GM18870 (cell line): ENCODE results near the gene BBS7.

Experiments
- ATAC-seq: cut with Tn5 transposase; IDR thresholded peaks from one replicate; pipeline ENCODE4 v1.9.1; 2021; ENCODE audit warnings: moderate library complexity; ENCODE audit not compliant: unreplicated experiment

The BBS7 gene

DNA sequence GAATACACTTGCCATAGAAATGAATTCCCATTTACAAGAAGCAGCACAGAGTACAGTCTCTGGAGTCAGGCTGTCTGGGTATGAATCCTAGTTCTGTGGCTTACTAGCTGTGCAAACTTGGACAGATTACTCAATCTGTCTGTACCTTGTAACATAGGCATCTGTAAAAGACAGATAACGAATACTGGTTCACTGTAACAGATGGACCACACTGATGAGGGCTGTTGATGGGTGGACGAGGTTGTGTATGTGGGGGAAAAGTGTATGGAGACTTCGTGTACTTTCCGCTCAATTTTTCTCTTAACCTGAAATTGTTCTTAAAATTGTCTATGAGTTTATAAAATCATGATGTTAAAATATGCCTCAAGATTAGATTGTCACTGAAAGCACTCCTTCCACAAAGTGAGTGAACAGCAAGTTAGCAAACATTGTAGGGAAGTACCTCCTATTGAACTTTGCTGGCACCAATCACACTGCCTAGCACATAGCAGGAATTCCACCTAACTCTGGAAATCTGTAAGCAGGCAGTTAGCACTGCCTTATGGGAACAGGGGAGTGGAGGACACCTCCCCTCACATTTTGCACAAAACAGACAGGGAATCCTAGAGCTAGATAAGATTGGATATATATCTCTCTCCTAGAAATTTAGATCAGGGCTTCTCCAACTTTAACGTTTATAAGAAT is 75.6 kb downstream of the BBS7 start:
- ATAC-seq = no peak

DNA sequence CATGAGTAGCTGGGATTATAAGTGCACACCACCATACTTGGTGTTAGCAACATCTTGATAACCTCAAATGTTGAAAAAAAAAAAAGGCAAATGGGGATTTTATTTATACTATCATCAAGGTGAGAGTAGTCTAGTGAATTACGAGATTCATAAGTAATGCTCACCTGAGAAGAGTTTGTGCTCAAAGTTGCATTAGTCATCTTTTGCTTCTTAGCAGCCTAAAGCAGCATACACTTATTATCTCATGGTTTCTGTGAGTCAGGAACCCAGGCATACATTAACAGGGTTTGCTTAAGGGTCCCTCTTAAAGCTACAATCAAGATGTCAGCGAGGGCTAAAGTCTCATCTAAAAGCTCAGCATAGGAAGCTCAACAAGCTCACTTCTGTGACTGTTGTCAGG is 77.3 kb downstream of the BBS7 start:
- ATAC-seq = no peak

DNA sequence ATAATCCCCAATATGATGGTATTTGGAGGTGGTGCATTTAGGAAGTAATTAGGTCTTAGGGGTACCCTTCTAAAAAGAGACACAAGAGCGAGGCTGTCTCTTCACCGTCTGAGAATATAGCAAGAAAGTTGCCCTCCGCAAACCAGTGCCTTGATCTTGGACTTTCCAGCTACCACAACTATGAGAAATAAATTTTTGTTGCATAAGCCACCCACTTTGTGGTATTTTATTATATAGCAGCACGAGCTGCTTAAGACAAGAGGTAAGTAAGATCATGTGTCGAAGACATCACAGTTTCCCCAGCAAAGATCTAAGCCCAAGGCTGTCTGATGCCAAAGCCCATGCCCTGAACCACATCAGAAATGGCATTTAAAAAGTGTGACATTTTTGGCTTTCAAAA is 78.8 kb downstream of the BBS7 start:
- ATAC-seq = no peak

GRCh38 chr4:121790976-121791375 is 79.3 kb downstream of the BBS7 start:
- ATAC-seq = no peak

DNA sequence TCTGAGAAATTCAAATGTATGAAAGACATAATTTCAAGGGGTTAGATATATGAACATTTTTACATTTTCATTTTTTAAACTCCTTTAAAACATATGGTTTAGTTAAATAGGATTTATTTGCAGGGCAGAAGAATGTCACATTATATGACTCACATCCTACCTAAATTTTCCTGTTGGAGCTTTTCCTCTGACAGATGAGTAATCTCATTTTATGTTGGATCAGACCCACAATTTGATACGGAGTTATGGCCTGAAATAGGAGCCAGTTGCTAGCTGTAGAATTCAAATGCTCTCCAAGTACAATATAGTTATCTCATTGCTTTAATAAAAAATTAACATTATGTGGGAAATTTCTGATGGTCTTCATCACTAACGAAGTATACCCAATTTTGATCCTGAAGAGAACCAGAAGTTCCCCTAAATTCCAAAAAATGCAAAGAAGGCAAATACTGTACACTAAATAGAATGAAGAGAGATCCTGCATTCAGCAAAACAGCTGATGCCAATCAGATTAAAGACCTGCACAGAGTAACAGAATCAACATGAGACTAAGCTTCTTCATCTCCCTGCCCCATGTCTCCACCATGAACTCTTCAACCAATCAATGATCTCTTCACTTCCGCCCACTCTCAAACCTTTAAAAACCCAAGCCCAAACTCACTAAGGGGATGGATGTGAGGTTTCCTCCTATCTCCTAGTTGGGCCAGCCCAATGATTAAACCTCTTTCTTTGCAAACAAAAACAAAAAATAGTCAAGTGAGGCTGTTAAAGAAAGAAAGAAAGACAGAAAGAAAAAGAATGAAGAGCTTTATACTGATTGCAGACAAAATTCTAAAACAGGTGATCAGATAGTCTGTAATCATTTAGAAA is 80.1 kb downstream of the BBS7 start:
- no peak for ATAC-seq

- ATAC-seq = no peak
These were observed 80.8 kb downstream of the BBS7 start for GRCh38 chr4:121789455-121789854.

DNA sequence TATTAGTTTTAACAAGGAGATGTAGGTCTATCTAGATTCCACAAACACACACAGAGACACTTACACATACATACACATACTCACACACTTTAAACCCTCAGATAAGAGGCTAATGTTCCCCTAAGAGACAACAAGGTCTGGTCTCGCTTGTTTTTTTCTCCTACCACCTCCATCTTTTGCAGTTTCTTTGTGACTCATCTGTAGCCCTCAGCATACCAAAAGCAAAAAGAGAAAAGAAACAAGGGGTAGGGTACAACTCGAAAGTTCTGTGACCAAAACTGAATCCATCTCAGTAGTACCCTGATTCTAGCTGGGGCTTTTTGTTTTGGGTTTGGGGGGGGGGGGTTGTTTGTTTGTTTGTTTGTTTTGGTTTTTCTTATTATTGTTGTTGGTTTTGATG is 81.4 kb downstream of the BBS7 start:
- ATAC-seq = peak; percentile 94

DNA sequence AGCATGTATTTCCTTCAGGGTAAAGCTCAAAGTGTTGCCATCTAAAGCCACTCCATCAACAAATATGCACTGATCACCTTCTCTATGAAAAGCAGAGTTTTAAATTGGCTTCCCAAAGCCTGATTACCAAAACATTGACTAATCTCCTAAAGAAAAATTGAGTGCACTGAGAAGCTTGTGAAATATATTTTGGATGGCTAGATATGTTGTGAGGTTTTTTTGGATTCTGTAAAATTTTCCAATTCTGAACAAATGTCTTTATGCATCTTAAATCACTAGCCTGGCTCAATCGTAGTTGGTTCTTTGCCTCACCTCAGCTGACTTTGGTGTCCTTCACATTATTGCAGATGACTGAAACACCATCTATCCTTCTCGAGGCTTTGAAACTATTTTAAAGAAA is 84.1 kb downstream of the BBS7 start:
- ATAC-seq = no peak

DNA sequence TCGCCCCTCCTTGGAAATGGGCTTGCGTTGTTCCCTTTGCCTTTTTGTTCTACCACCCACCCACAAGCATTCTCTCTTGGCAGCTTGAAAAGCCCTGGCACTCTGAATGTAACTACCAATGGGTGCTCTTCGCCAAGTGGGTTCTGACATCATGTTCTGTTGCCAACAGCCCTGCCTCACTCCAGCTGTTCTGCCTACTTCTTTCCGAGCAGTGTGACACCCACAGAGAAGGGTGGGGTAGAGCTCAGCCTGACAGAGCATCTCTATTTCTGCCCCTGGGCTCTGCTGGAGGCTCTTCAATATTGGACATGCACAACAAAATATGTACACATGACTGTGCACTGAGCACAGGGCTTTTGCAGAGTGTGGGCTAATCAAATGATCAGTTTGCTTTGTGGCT is 84.8 kb downstream of the BBS7 start:
- ATAC-seq = no peak

- ATAC-seq = no peak
These were observed 85.3 kb downstream of the BBS7 start for GRCh38 chr4:121784975-121785374.

DNA sequence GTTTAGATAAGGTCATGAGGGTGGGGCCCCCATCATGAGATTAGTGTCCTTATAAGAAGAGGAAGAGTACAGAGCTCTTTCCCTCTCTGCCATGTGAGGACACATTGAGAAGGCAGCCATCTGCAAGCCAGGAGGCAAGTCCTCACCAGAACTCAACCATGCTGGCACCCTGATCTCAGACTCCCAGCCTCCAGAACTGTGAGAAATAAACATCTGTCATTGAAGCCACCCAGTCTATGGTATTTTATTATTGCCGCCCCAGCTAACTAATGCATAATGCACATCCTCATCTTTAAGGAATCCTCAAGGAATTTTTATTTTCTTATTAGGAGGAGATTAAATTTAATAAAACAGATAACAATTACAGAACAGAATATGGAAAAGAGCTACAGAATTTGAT is 85.9 kb downstream of the BBS7 start:
- no peak for ATAC-seq

DNA sequence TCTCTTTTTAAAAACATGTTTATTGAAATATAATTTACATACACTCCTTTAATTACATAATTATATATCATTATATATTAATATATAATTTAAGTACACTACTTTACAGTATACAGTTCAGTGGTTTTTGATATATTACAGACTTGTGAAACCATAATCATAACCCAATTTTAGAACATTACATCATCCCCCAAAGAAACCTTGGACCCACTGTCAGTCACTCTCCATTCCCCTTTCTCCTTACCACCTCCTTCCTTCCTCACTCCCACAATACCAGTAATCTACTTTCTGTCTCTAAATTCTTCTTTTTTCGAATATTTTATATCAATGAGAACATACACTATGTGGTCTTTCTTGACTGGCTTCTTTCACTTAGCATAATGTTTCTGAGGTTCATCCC is 87.1 kb downstream of the BBS7 start:
- ATAC-seq = no peak

DNA sequence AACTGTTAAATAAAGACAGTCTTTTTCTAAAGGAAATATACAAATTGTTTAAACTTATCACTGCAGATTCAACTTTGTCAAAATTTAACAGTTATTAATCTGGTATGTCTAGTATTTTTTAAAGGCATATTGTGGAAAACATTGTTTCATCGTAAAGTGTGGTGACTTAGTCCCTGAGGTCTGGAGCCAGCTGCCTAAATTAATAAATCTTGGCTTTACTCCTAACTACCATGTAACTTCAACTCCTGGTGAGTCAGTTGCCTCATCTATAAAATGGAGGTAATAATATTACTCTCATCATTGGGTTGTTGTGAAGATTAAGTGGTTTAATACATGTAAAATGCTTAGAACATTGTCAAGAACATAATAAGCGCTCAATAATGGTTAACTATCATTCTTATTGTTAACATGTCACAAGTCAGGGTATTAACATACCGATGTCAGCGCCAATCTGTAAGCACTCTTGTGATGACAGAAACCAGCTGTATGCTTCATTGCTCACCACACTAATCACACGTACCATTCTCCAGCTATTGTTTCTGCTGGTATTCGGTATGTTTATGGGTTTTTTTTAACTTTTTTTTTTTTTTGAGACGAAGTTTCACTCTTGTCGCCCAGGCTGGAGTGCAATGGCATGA is 91.2 kb downstream of the BBS7 start:
- ATAC-seq = no peak

- ATAC-seq = peak; percentile 76
These were observed 92.6 kb downstream of the BBS7 start for GRCh38 chr4:121777625-121778024.

DNA sequence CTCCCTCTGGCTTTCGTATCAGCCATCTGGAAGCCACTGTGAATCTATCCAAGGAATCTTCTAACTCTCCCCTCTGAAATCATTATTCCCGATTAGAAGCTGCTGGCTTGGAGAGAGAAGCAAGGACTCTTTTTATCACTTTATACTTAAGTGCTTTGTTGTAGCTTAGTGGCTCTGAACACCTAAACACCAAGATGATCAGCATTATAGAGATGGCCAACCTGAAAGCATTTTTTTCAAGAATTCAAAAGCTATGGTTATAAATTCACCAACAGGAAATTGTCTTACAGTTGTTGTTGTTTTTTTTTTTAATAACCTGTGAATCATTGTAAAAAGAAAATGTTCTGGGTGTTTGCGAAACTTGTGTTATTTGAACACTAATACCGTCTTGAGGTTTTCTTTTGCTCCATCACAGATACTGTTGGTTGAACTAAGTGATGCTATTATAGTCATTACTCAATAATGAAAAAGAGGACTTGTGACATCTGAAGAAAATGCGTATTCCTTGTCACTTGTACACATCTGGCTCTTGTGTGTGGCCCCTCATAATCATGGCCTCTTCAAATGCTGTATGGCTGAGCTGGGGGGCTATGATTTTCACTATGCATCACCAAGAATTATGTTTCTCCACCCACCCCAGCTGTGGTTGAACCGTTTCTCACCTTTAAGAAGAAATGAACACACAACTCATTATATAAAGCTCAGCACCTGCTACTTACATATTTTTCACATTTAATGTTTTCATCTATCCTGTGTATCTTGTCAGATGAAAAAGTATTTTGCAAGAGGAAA is 93.5 kb downstream of the BBS7 start:
- ATAC-seq = no peak
